WTC11 (cell line): Measurements from ENCODE around the gene ORM2.

Experiments used
- CTCF ChIP-seq: fragments of 200-600 bp; IDR thresholded peaks from 2 replicates; pipeline ENCODE4 v1.8.0; 2022; ENCODE audit warnings: antibody characterized with exemption
- HMGXB4 ChIP-seq: sonication (generic); formaldehyde crosslinking; IDR thresholded peaks from 2 replicates; pipeline ENCODE4 v1.8.1; 2023; ENCODE audit warnings: mild to moderate bottlenecking, moderate library complexity, missing genetic modification reagents
- MAX ChIP-seq: sonication (generic); formaldehyde crosslinking; IDR thresholded peaks from 2 replicates; pipeline ENCODE4 v1.8.0; 2022; ENCODE audit warnings: mild to moderate bottlenecking, missing genetic modification reagents
- NFATC4 ChIP-seq: fragments of 250-450 bp; sonication (Bioruptor Pico); IDR thresholded peaks from 2 replicates; pipeline ENCODE4 v1.9.0; 2021; ENCODE audit warnings: mild to moderate bottlenecking
- NFE2L1 ChIP-seq: sonication (generic); formaldehyde crosslinking; IDR thresholded peaks from 2 replicates; pipeline ENCODE4 v1.8.1; 2023; ENCODE audit warnings: missing genetic modification reagents
- SMAD4 ChIP-seq: sonication (generic); formaldehyde crosslinking; IDR thresholded peaks from 2 replicates; pipeline ENCODE4 v1.8.0; 2022; ENCODE audit warnings: mild to moderate bottlenecking, missing genetic modification reagents
- TEAD4 ChIP-seq: sonication (generic); formaldehyde crosslinking; IDR thresholded peaks from 2 replicates; pipeline ENCODE4 v1.8.0; 2022; ENCODE audit warnings: mild to moderate bottlenecking, missing genetic modification reagents
- ZBTB43 ChIP-seq: sonication (generic); formaldehyde crosslinking; IDR thresholded peaks from 2 replicates; pipeline ENCODE4 v1.8.1; 2023; ENCODE audit warnings: mild to moderate bottlenecking, missing genetic modification reagents
- ZNF263 ChIP-seq: sonication (generic); formaldehyde crosslinking; IDR thresholded peaks from 2 replicates; pipeline ENCODE4 v1.8.1; 2022; ENCODE audit warnings: low read depth, mild to moderate bottlenecking, moderate library complexity, missing genetic modification reagents
- ZNF512 ChIP-seq: sonication (generic); formaldehyde crosslinking; IDR thresholded peaks from 2 replicates; pipeline ENCODE4 v1.8.1; 2022; ENCODE audit warnings: missing genetic modification reagents, borderline replicate concordance
- ZNF671 ChIP-seq: fragments of 250-450 bp; sonication (Bioruptor Pico); IDR thresholded peaks from 2 replicates; pipeline ENCODE4 v1.8.0; 2021; ENCODE audit warnings: mild to moderate bottlenecking
- TF ChIP-seq, protein P1 (sequence below): sonication (generic); formaldehyde crosslinking; conservative IDR thresholded peaks from 2 replicates; pipeline ENCODE4 v1.8.1; 2023; ENCODE audit warnings: mild to moderate bottlenecking, low read depth, missing genetic modification reagents, moderate library complexity

DNA sequence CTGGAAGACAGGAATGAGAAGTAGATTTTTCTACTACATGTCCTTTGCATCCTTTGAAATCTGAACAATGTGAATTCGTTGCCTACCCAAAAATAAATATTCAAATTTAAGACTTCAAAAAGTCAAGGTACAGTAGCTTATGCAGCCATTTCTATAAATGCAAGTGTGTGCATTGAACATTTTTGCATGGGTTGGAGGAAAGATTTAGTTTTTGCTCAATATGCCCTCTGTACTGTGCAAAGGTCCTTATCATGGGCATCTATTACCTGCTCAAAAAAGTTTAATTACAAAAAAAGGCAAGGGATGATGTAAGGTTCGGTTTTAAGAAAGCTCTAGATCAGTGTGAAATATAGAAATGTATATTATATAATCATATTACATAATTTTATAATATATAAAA, 35.5 kb downstream of the ORM2 start:
- no peak for TF ChIP-seq CTCF
- no peak for TF ChIP-seq ZBTB43 (CRISPR knock-in tag)
- no peak for TF ChIP-seq TEAD4 (CRISPR knock-in tag)
- no peak for TF ChIP-seq ZNF263
- TF ChIP-seq NFATC4 (CRISPR knock-in tag): no peak
- no peak for TF ChIP-seq ZNF671 (CRISPR knock-in tag)
- TF ChIP-seq NFE2L1 (CRISPR knock-in tag): no peak
- TF ChIP-seq ZNF512: no peak
- TF ChIP-seq, protein P1, sequence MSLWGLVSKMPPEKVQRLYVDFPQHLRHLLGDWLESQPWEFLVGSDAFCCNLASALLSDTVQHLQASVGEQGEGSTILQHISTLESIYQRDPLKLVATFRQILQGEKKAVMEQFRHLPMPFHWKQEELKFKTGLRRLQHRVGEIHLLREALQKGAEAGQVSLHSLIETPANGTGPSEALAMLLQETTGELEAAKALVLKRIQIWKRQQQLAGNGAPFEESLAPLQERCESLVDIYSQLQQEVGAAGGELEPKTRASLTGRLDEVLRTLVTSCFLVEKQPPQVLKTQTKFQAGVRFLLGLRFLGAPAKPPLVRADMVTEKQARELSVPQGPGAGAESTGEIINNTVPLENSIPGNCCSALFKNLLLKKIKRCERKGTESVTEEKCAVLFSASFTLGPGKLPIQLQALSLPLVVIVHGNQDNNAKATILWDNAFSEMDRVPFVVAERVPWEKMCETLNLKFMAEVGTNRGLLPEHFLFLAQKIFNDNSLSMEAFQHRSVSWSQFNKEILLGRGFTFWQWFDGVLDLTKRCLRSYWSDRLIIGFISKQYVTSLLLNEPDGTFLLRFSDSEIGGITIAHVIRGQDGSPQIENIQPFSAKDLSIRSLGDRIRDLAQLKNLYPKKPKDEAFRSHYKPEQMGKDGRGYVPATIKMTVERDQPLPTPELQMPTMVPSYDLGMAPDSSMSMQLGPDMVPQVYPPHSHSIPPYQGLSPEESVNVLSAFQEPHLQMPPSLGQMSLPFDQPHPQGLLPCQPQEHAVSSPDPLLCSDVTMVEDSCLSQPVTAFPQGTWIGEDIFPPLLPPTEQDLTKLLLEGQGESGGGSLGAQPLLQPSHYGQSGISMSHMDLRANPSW (CRISPR knock-in tag): no peak
- TF ChIP-seq SMAD4 (CRISPR knock-in tag): no peak
- TF ChIP-seq HMGXB4 (CRISPR knock-in tag): no peak
- no peak for TF ChIP-seq MAX (CRISPR knock-in tag)
